ENCODE results near the gene CMTM8.

- TF ChIP-seq TAF1 (IDR thresholded peaks at IDR 0.05; ENCODE audit: borderline replicate concordance, insufficient read depth, low read length), result no peak
- TF ChIP-seq POLR2AphosphoS5 (IDR thresholded peaks at IDR 0.05; ENCODE audit: low read depth, low read length), result no peak
- TF ChIP-seq SIN3A (IDR thresholded peaks at IDR 0.05; ENCODE audit: borderline replicate concordance, insufficient read depth, low read length), result no peak
- TF ChIP-seq, protein P1, sequence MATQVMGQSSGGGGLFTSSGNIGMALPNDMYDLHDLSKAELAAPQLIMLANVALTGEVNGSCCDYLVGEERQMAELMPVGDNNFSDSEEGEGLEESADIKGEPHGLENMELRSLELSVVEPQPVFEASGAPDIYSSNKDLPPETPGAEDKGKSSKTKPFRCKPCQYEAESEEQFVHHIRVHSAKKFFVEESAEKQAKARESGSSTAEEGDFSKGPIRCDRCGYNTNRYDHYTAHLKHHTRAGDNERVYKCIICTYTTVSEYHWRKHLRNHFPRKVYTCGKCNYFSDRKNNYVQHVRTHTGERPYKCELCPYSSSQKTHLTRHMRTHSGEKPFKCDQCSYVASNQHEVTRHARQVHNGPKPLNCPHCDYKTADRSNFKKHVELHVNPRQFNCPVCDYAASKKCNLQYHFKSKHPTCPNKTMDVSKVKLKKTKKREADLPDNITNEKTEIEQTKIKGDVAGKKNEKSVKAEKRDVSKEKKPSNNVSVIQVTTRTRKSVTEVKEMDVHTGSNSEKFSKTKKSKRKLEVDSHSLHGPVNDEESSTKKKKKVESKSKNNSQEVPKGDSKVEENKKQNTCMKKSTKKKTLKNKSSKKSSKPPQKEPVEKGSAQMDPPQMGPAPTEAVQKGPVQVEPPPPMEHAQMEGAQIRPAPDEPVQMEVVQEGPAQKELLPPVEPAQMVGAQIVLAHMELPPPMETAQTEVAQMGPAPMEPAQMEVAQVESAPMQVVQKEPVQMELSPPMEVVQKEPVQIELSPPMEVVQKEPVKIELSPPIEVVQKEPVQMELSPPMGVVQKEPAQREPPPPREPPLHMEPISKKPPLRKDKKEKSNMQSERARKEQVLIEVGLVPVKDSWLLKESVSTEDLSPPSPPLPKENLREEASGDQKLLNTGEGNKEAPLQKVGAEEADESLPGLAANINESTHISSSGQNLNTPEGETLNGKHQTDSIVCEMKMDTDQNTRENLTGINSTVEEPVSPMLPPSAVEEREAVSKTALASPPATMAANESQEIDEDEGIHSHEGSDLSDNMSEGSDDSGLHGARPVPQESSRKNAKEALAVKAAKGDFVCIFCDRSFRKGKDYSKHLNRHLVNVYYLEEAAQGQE (IDR thresholded peaks at IDR 0.05; ENCODE audit: insufficient read depth in 1 of 2, low read depth in 2 of 2, low read length in 2 of 2), result no peak
- TF ChIP-seq FOXP2 (optimal IDR thresholded peaks at IDR 0.05; ENCODE audit: borderline replicate concordance, extremely low read depth, extremely low read length, insufficient read depth), result no peak
Measured at GRCh38 chr3:32226875-32227500, 11.5 kb upstream of the CMTM8 start.
